Astrocyte (in vitro differentiated cells and primary cell): ENCODE results near the gene CYP2A7. TPM values are rescaled to one million over a fixed set of nuclear protein-coding genes. Genes with fewer than 3 reads are reported as not detected.

Experiments used
- DNase-seq: peaks from one replicate; pipeline ENCODE4 v3.0.0-alpha.2; 2010; ENCODE audit warnings: low read depth
- FAIRE-seq: peaks from 2 replicates; lab custom pipeline; 2011; peaks lifted over from hg19 to GRCh38; lab: Jason Lieb, UNC
- H2AFZ ChIP-seq: 2 replicates; pipeline ENCODE4 v1.6.0; 2012; ENCODE audit warnings: low read depth, low read length, inconsistent platforms
- H3K27ac ChIP-seq: 2 replicates; pipeline ENCODE4 v1.5.1; 2011; ENCODE audit warnings: low read depth, low read length, inconsistent platforms
- H3K27me3 ChIP-seq: 2 replicates; pipeline ENCODE4 v1.6.0; 2011; ENCODE audit warnings: low read length, inconsistent platforms; ENCODE audit not compliant: insufficient read depth
- H3K36me3 ChIP-seq: 2 replicates; pipeline ENCODE4 v1.5.1; 2011; ENCODE audit warnings: low read length, inconsistent platforms; ENCODE audit not compliant: insufficient read depth
- H3K4me1 ChIP-seq: 2 replicates; pipeline ENCODE4 v1.5.1; 2011; ENCODE audit warnings: low read length, inconsistent platforms; ENCODE audit not compliant: insufficient read depth
- H3K4me2 ChIP-seq: 2 replicates; pipeline ENCODE4 v1.6.0; 2012; ENCODE audit warnings: low read length, inconsistent platforms
- H3K4me3 ChIP-seq: 2 replicates; pipeline ENCODE4 v1.5.1; 2011; ENCODE audit warnings: low read depth, mild to moderate bottlenecking, low read length, inconsistent platforms; ENCODE audit not compliant: insufficient read depth
- H3K79me2 ChIP-seq: 2 replicates; pipeline ENCODE4 v1.6.0; 2012; ENCODE audit warnings: mild to moderate bottlenecking, low read length, inconsistent platforms; ENCODE audit not compliant: insufficient read depth
- H3K9ac ChIP-seq: 2 replicates; pipeline ENCODE4 v1.6.0; 2012; ENCODE audit warnings: mild to moderate bottlenecking, low read length, inconsistent platforms
- H3K9me3 ChIP-seq: 2 replicates; pipeline ENCODE4 v1.5.1; 2012; ENCODE audit warnings: low read depth, mild to moderate bottlenecking, low read length, inconsistent platforms; ENCODE audit not compliant: insufficient read depth
- H4K20me1 ChIP-seq: 2 replicates; pipeline ENCODE4 v1.6.0; 2012; ENCODE audit warnings: low read length, inconsistent platforms; ENCODE audit not compliant: insufficient read depth
- H3K27ac Mint-ChIP-seq: one replicate; pipeline ENCODE4 v1.8.0; 2021; ENCODE audit warnings: mild to moderate bottlenecking, mixed read lengths; ENCODE audit not compliant: unreplicated experiment
- H3K27me3 Mint-ChIP-seq: one replicate; pipeline ENCODE4 v1.8.0; 2021; ENCODE audit warnings: low read depth, mixed read lengths; ENCODE audit not compliant: unreplicated experiment
- H3K36me3 Mint-ChIP-seq: one replicate; pipeline ENCODE4 v1.8.0; 2021; ENCODE audit warnings: low read depth, mixed read lengths; ENCODE audit not compliant: unreplicated experiment
- H3K4me1 Mint-ChIP-seq: one replicate; pipeline ENCODE4 v1.8.0; 2021; ENCODE audit warnings: low read depth, mixed read lengths; ENCODE audit not compliant: unreplicated experiment
- H3K4me3 Mint-ChIP-seq: one replicate; pipeline ENCODE4 v1.8.0; 2021; ENCODE audit warnings: mild to moderate bottlenecking, moderate library complexity, mixed read lengths; ENCODE audit not compliant: unreplicated experiment
- H3K9me3 Mint-ChIP-seq: one replicate; pipeline ENCODE4 v1.8.0; 2021; ENCODE audit warnings: mild to moderate bottlenecking, mixed read lengths; ENCODE audit not compliant: unreplicated experiment
- EZH2 ChIP-seq: IDR thresholded peaks from 2 replicates; pipeline ENCODE4 v1.6.1; 2012; ENCODE audit warnings: mild to moderate bottlenecking, low read length, inconsistent platforms; ENCODE audit not compliant: insufficient read depth
- total RNA-seq: library from RNA; stranded (reverse); gene quantifications from 2 replicates; pipeline ENCODE4 v1.2.1, GENCODE V29; 2021
- TF ChIP-seq, protein P1 (sequence below): IDR thresholded peaks from 2 replicates; pipeline ENCODE4 v1.5.1; 2011; ENCODE audit warnings: low read depth, mild to moderate bottlenecking, inconsistent platforms, low read length, moderate library complexity; ENCODE audit not compliant: insufficient read depth

The CYP2A7 gene
- total RNA-seq, 1 donor from 2014 or later, result not detected

DNA sequence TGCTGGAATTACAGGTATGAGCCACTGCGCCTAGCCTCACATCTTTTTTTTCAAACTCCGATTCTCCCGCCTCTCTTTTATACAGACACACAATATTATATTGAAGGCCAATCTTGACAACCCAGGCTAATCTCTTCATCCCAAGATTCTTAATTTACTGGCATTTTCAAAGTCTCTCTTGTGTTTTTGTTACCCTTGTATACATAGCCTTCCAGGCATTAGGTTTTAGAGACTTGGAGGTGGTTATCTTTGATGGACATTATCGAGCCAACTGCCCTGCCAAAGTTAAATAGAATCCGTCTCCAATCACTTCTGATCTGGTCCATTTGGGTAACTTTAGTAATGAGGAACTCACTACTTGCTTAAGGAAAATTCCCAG, 14.4 kb upstream of the CYP2A7 start:
- TF ChIP-seq EZH2, result no peak
- TF ChIP-seq, protein P1, sequence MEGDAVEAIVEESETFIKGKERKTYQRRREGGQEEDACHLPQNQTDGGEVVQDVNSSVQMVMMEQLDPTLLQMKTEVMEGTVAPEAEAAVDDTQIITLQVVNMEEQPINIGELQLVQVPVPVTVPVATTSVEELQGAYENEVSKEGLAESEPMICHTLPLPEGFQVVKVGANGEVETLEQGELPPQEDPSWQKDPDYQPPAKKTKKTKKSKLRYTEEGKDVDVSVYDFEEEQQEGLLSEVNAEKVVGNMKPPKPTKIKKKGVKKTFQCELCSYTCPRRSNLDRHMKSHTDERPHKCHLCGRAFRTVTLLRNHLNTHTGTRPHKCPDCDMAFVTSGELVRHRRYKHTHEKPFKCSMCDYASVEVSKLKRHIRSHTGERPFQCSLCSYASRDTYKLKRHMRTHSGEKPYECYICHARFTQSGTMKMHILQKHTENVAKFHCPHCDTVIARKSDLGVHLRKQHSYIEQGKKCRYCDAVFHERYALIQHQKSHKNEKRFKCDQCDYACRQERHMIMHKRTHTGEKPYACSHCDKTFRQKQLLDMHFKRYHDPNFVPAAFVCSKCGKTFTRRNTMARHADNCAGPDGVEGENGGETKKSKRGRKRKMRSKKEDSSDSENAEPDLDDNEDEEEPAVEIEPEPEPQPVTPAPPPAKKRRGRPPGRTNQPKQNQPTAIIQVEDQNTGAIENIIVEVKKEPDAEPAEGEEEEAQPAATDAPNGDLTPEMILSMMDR, result no peak
- no peak overlapping the region for H3K27ac Mint-ChIP-seq
- Histone ChIP-seq H3K4me3 (no peak overlapping the region), H3K9ac (no peak overlapping the region), H4K20me1 (no peaks in the 10 kb centered on the region), H3K79me2 (no peaks in the 10 kb centered on the region), H3K9me3 (no peaks in the 10 kb centered on the region), H3K27ac (no peak overlapping the region), H2AFZ (no peak overlapping the region), H3K4me2 (no peak overlapping the region), H3K27me3 (no peaks in the 10 kb centered on the region), H3K36me3 (no peaks in the 10 kb centered on the region), H3K4me1 (no peaks in the 10 kb centered on the region)
- H3K4me3 Mint-ChIP-seq, result no peak overlapping the region
- peaks cover 6% of the 10 kb centered on the region for H3K9me3 Mint-ChIP-seq
- FAIRE-seq (no peak), DNase-seq (no peak)
- no peaks in the 10 kb centered on the region for H3K4me1 Mint-ChIP-seq
- peaks cover 22% of the 10 kb centered on the region for H3K27me3 Mint-ChIP-seq
- no peaks in the 10 kb centered on the region for H3K36me3 Mint-ChIP-seq

DNA sequence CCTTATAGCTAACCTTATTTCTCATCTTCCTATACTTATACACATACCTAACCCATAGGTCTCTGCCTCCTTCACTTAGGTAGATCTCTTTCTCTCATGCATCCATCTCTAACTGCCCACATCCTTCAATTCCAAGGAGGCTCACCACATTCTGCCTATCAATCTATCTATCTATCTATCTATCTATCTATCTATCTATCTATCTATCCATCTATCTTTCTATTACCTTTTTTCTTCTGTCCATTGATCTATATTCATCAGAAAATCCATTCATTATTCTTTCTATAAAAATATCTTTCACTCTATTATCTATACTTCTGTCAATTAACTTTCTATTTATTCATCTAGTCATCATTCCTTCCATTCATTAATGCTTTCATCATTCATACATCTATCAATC, 11.1 kb upstream of the CYP2A7 start:
- Mint-ChIP-seq H3K9me3 (peaks cover 2% of the 10 kb centered on the region), H3K4me1 (no peaks in the 10 kb centered on the region), H3K4me3 (no peak overlapping the region), H3K27ac (no peak overlapping the region), H3K27me3 (peaks cover 21% of the 10 kb centered on the region), H3K36me3 (no peaks in the 10 kb centered on the region)
- FAIRE-seq (no peak), DNase-seq (no peak)
- H3K9ac ChIP-seq, result no peak overlapping the region
- H3K9me3 ChIP-seq, result no peaks in the 10 kb centered on the region
- H3K27ac ChIP-seq, result no peak overlapping the region
- no peaks in the 10 kb centered on the region for H3K4me1 ChIP-seq
- H3K4me3 ChIP-seq, result no peak overlapping the region
- H3K36me3 ChIP-seq, result no peaks in the 10 kb centered on the region
- H3K27me3 ChIP-seq, result no peaks in the 10 kb centered on the region
- no peaks in the 10 kb centered on the region for H4K20me1 ChIP-seq
- TF ChIP-seq, protein P1, result no peak
- TF ChIP-seq EZH2, result no peak
- no peak overlapping the region for H2AFZ ChIP-seq
- no peaks in the 10 kb centered on the region for H3K79me2 ChIP-seq
- no peak overlapping the region for H3K4me2 ChIP-seq

DNA sequence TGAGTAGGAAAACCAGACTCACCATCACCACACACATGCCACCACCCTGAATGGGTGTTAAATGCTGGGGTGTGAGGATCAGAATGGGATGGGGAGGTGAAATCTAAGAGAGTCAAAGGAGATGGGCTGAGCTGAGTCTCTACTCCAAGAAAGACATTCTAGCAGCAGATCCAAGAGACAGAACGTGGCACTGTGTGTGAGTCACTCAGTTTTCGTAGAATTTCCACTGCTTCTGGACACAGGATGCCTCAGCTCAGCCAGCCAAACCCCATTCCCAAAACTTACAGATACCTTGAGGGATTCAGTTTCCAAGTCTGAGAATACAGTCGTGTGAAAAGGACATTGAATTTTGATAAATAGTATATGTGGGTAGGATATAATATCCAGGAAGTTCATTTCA, 7.3 kb upstream of the CYP2A7 start:
- Histone ChIP-seq H3K4me3 (no peak overlapping the region), H3K9me3 (no peaks in the 10 kb centered on the region), H4K20me1 (no peaks in the 10 kb centered on the region), H3K27me3 (no peaks in the 10 kb centered on the region), H3K79me2 (no peaks in the 10 kb centered on the region), H3K27ac (no peak overlapping the region), H3K36me3 (no peaks in the 10 kb centered on the region), H3K4me2 (no peak overlapping the region), H3K4me1 (no peaks in the 10 kb centered on the region), H3K9ac (no peak overlapping the region), H2AFZ (no peak overlapping the region)
- Mint-ChIP-seq H3K4me1 (peaks cover 4% of the 10 kb centered on the region), H3K4me3 (no peak overlapping the region), H3K36me3 (no peaks in the 10 kb centered on the region), H3K27ac (no peak overlapping the region), H3K9me3 (peaks cover 4% of the 10 kb centered on the region), H3K27me3 (peaks cover 28% of the 10 kb centered on the region)
- no peak for FAIRE-seq
- DNase-seq, result no peak
- no peak for TF ChIP-seq EZH2
- TF ChIP-seq, protein P1, result no peak
